Measurements from ENCODE around the gene DNAJA2. TPM values are rescaled to one million over a fixed set of nuclear protein-coding genes. Genes with fewer than 3 reads are reported as not detected.
A peak's percentile ranks its signal among the peaks of the same experiment; 100 is the strongest.

The DNAJA2 gene
- total and polyA plus RNA-seq, 4 donors, result 80.2 to 102 (median 87.5) TPM

- Histone ChIP-seq H3K36me3 (ENCODE audit: control insufficient read depth, insufficient read depth, low read length) (peaks cover 36% of the 10 kb centered on the region), H3K4me1 (ENCODE audit: control insufficient read depth, insufficient read depth, low read length) (peaks cover 12% of the 10 kb centered on the region), H3K4me3 (ENCODE audit: low read depth, low read length) (no peak overlapping the region), H3K27ac (ENCODE audit: low read depth, low read length) (no peak overlapping the region), H3K27me3 (ENCODE audit: control insufficient read depth, insufficient read depth, low read length) (no peaks in the 10 kb centered on the region), H3K9me3 (ENCODE audit: control insufficient read depth, insufficient read depth, low read length) (no peaks in the 10 kb centered on the region)
- WGBS (ENCODE audit: insufficient coverage), result 78% methylated on average over 6 of the region's 7 CpGs
- DNase-seq (ENCODE audit: low read depth in 4 of 6, low spot score in 6 of 6), result no peak
Measured at GRCh38 chr16:46932802-46933201, 40.7 kb downstream of the DNAJA2 start.

GRCh38 chr16:46930861-46931260 lies 42.6 kb downstream of the DNAJA2 start:
- no peak for DNase-seq (ENCODE audit: low read depth in 4 of 6, low spot score in 6 of 6)
- Histone ChIP-seq H3K27ac (ENCODE audit: low read depth, low read length) (no peak overlapping the region), H3K4me3 (ENCODE audit: low read depth, low read length) (no peak overlapping the region), H3K4me1 (ENCODE audit: control insufficient read depth, insufficient read depth, low read length) (peaks cover 25% of the 10 kb centered on the region), H3K9me3 (ENCODE audit: control insufficient read depth, insufficient read depth, low read length) (no peaks in the 10 kb centered on the region), H3K27me3 (ENCODE audit: control insufficient read depth, insufficient read depth, low read length) (no peaks in the 10 kb centered on the region), H3K36me3 (ENCODE audit: control insufficient read depth, insufficient read depth, low read length) (peaks cover 56% of the 10 kb centered on the region)
- 95% methylated on average over 7 of the region's 8 CpGs for WGBS (ENCODE audit: insufficient coverage)

- Histone ChIP-seq H3K27me3 (ENCODE audit: control insufficient read depth, insufficient read depth, low read length) (no peaks in the 10 kb centered on the region), H3K36me3 (ENCODE audit: control insufficient read depth, insufficient read depth, low read length) (peaks cover 68% of the 10 kb centered on the region), H3K9me3 (ENCODE audit: control insufficient read depth, insufficient read depth, low read length) (no peaks in the 10 kb centered on the region), H3K27ac (ENCODE audit: low read depth, low read length) (no peak overlapping the region), H3K4me3 (ENCODE audit: low read depth, low read length) (no peak overlapping the region), H3K4me1 (ENCODE audit: control insufficient read depth, insufficient read depth, low read length) (peaks cover 25% of the 10 kb centered on the region)
- 57% methylated on average over 36 of the region's 43 CpGs for WGBS (ENCODE audit: insufficient coverage)
- DNase-seq (ENCODE audit: low read depth in 4 of 6, low spot score in 6 of 6), result peak in 4 of 6 donors; percentile 32 to 73 (median 57)
Measured at GRCh38 chr16:46929378-46930332, 43.8 kb downstream of the DNAJA2 start.

GRCh38 chr16:46928811-46929210 lies 44.7 kb downstream of the DNAJA2 start:
- H3K27ac ChIP-seq (ENCODE audit: low read depth, low read length), result no peak overlapping the region
- H3K27me3 ChIP-seq (ENCODE audit: control insufficient read depth, insufficient read depth, low read length), result no peaks in the 10 kb centered on the region
- peaks cover 76% of the 10 kb centered on the region for H3K36me3 ChIP-seq (ENCODE audit: control insufficient read depth, insufficient read depth, low read length)
- H3K9me3 ChIP-seq (ENCODE audit: control insufficient read depth, insufficient read depth, low read length), result no peaks in the 10 kb centered on the region
- peaks cover 28% of the 10 kb centered on the region for H3K4me1 ChIP-seq (ENCODE audit: control insufficient read depth, insufficient read depth, low read length)
- DNase-seq (ENCODE audit: low read depth in 4 of 6, low spot score in 6 of 6), result no peak
- no peak overlapping the region for H3K4me3 ChIP-seq (ENCODE audit: low read depth, low read length)
- WGBS (ENCODE audit: insufficient coverage), result 84% methylated on average over 13 of the region's 15 CpGs

GRCh38 chr16:46927273-46927672 lies 46.2 kb downstream of the DNAJA2 start:
- DNase-seq (ENCODE audit: low read depth in 4 of 6, low spot score in 6 of 6), result peak in 1 of 6 donors; percentile 30
- no peak overlapping the region for H3K4me3 ChIP-seq (ENCODE audit: low read depth, low read length)
- peaks cover 92% of the 10 kb centered on the region for H3K36me3 ChIP-seq (ENCODE audit: control insufficient read depth, insufficient read depth, low read length)
- no peaks in the 10 kb centered on the region for H3K9me3 ChIP-seq (ENCODE audit: control insufficient read depth, insufficient read depth, low read length)
- peaks cover 31% of the 10 kb centered on the region for H3K4me1 ChIP-seq (ENCODE audit: control insufficient read depth, insufficient read depth, low read length)
- 88% methylated on average over 6 of the region's 8 CpGs for WGBS (ENCODE audit: insufficient coverage)
- no peaks in the 10 kb centered on the region for H3K27me3 ChIP-seq (ENCODE audit: control insufficient read depth, insufficient read depth, low read length)
- no peak overlapping the region for H3K27ac ChIP-seq (ENCODE audit: low read depth, low read length)

- Histone ChIP-seq H3K27me3 (ENCODE audit: control insufficient read depth, insufficient read depth, low read length) (no peaks in the 10 kb centered on the region), H3K27ac (ENCODE audit: low read depth, low read length) (no peak overlapping the region), H3K4me3 (ENCODE audit: low read depth, low read length) (no peak overlapping the region), H3K36me3 (ENCODE audit: control insufficient read depth, insufficient read depth, low read length) (peaks cover 97% of the 10 kb centered on the region), H3K9me3 (ENCODE audit: control insufficient read depth, insufficient read depth, low read length) (no peaks in the 10 kb centered on the region), H3K4me1 (ENCODE audit: control insufficient read depth, insufficient read depth, low read length) (peaks cover 32% of the 10 kb centered on the region)
- DNase-seq (ENCODE audit: low read depth in 4 of 6, low spot score in 6 of 6), result no peak
- WGBS (ENCODE audit: insufficient coverage), result 91% methylated on average over 10 of the region's 13 CpGs
Measured at GRCh38 chr16:46926470-46927225, 46.8 kb downstream of the DNAJA2 start.

- Histone ChIP-seq H3K27me3 (ENCODE audit: control insufficient read depth, insufficient read depth, low read length) (no peaks in the 10 kb centered on the region), H3K27ac (ENCODE audit: low read depth, low read length) (no peak overlapping the region), H3K4me1 (ENCODE audit: control insufficient read depth, insufficient read depth, low read length) (peaks cover 43% of the 10 kb centered on the region), H3K4me3 (ENCODE audit: low read depth, low read length) (no peak overlapping the region), H3K36me3 (ENCODE audit: control insufficient read depth, insufficient read depth, low read length) (peaks cover 88% of the 10 kb centered on the region), H3K9me3 (ENCODE audit: control insufficient read depth, insufficient read depth, low read length) (no peaks in the 10 kb centered on the region)
- no peak for DNase-seq (ENCODE audit: low read depth in 4 of 6, low spot score in 6 of 6)
- WGBS (ENCODE audit: insufficient coverage), result 97% methylated on average over 6 of the region's 6 CpGs
Measured at GRCh38 chr16:46924402-46924801, 49.1 kb downstream of the DNAJA2 start.

GRCh38 chr16:46923513-46924295 lies 49.8 kb downstream of the DNAJA2 start:
- H3K27ac ChIP-seq (ENCODE audit: low read depth, low read length), result no peak overlapping the region
- H3K4me1 ChIP-seq (ENCODE audit: control insufficient read depth, insufficient read depth, low read length), result peaks cover 49% of the 10 kb centered on the region
- H3K27me3 ChIP-seq (ENCODE audit: control insufficient read depth, insufficient read depth, low read length), result no peaks in the 10 kb centered on the region
- no peaks in the 10 kb centered on the region for H3K9me3 ChIP-seq (ENCODE audit: control insufficient read depth, insufficient read depth, low read length)
- no peak for DNase-seq (ENCODE audit: low read depth in 4 of 6, low spot score in 6 of 6)
- no peak overlapping the region for H3K4me3 ChIP-seq (ENCODE audit: low read depth, low read length)
- H3K36me3 ChIP-seq (ENCODE audit: control insufficient read depth, insufficient read depth, low read length), result peaks cover 88% of the 10 kb centered on the region
- 97% methylated on average over 17 of the region's 19 CpGs for WGBS (ENCODE audit: insufficient coverage)

GRCh38 chr16:46922239-46922638 lies 51.2 kb downstream of the DNAJA2 start:
- Histone ChIP-seq H3K4me1 (ENCODE audit: control insufficient read depth, insufficient read depth, low read length) (peaks cover 47% of the 10 kb centered on the region), H3K27me3 (ENCODE audit: control insufficient read depth, insufficient read depth, low read length) (no peaks in the 10 kb centered on the region), H3K9me3 (ENCODE audit: control insufficient read depth, insufficient read depth, low read length) (no peaks in the 10 kb centered on the region), H3K4me3 (ENCODE audit: low read depth, low read length) (no peak overlapping the region), H3K27ac (ENCODE audit: low read depth, low read length) (no peak overlapping the region), H3K36me3 (ENCODE audit: control insufficient read depth, insufficient read depth, low read length) (peaks cover 89% of the 10 kb centered on the region)
- WGBS (ENCODE audit: insufficient coverage), result 85% methylated on average over 9 of the region's 10 CpGs
- no peak for DNase-seq (ENCODE audit: low read depth in 4 of 6, low spot score in 6 of 6)
